ENCODE results near the gene B3GNT2. TPM values are rescaled to one million over a fixed set of nuclear protein-coding genes. Genes with fewer than 3 reads are reported as not detected.

B3GNT2 gene
- total and polyA plus RNA-seq, 2 donors (not counting 3 experiments of a cell fraction or from before 2014, with no cell fraction given), result 9.5 to 21.2 TPM

- H4K20me1 ChIP-seq (replicated peaks; ENCODE audit: control insufficient read depth, extremely low read depth, insufficient read depth, low read length), result no peaks in the 10 kb centered on the region
- no peak for DNase-seq (ENCODE audit: low read depth, low spot score)
- no peaks in the 10 kb centered on the region for H3K4me1 ChIP-seq (ENCODE audit: control insufficient read depth, extremely low read depth, insufficient read depth, low read length)
- CTCF ChIA-PET, result interaction anchor here (1.4 kb wide), 1 partner anchor 72 kb away, joined by 3 read pairs; no protein-coding TSS in a partner anchor
- BruUV-seq (replicated peaks), result no TSS peak
- TF ChIP-seq MAX (IDR thresholded peaks at IDR 0.05; ENCODE audit: insufficient read depth, insufficient read length) (no peak), CTCF (IDR thresholded peaks at IDR 0.05; ENCODE audit: extremely low read depth in 1 of 2, insufficient read depth in 1 of 2, low read depth in 1 of 2, low read length in 2 of 2) (no peak), POLR2A (IDR thresholded peaks at IDR 0.05; ENCODE audit: low read depth, low read length) (no peak), EZH2 (IDR thresholded peaks at IDR 0.05; ENCODE audit: borderline replicate concordance, low read depth, low read length, severe bottlenecking) (no peak), MYC (IDR thresholded peaks at IDR 0.05; ENCODE audit: low read depth, low read length) (no peak), FOS (IDR thresholded peaks at IDR 0.05; ENCODE audit: borderline replicate concordance, insufficient read depth, low read length) (no peak), GATA2 (IDR thresholded peaks at IDR 0.05; ENCODE audit: insufficient read depth, insufficient read length, low read depth, low read length) (no peak), JUN (IDR thresholded peaks at IDR 0.05; ENCODE audit: borderline replicate concordance, insufficient read depth, insufficient read length, low read depth) (no peak), POLR2AphosphoS5 (IDR thresholded peaks at IDR 0.05; ENCODE audit: insufficient read depth, low read depth, low read length) (no peak)
- H3K79me2 ChIP-seq (ENCODE audit: control insufficient read depth, insufficient read depth, low read length), result no peaks in the 10 kb centered on the region
- no peak overlapping the region for H3K4me3 ChIP-seq (replicated peaks in 1 of 3; ENCODE audit: insufficient read depth in 1 of 3, low read depth in 1 of 3, low read length in 3 of 3)
- H3K9me3 ChIP-seq (replicated peaks; ENCODE audit: control insufficient read depth, insufficient read depth, low read length), result no peaks in the 10 kb centered on the region
- H3K9ac ChIP-seq (replicated peaks; ENCODE audit: extremely low read depth, insufficient read depth, low read length), result no peak overlapping the region
- intact Hi-C loops (cut with micrococcal nuclease) (no loop called here), dilution Hi-C loops (cut with MboI; ENCODE audit: extremely low pct_ligation_motif_present, low sequenced_read_pairs) (no loop called here)
- no peaks in the 10 kb centered on the region for H3K36me3 ChIP-seq (ENCODE audit: control insufficient read depth in 2 of 2, extremely low read depth in 1 of 2, insufficient read depth in 2 of 2, low read length in 2 of 2)
- POLR2A ChIA-PET, result no interaction called here
- no peak overlapping the region for H2AFZ ChIP-seq (ENCODE audit: low read depth, low read length)
- no peaks in the 10 kb centered on the region for H3K9me1 ChIP-seq (replicated peaks; ENCODE audit: control insufficient read depth, extremely low read depth, insufficient read depth, low read length)
- H3K4me2 ChIP-seq (ENCODE audit: insufficient read depth, low read length), result no peak overlapping the region
- no peaks in the 10 kb centered on the region for H3K27me3 ChIP-seq (ENCODE audit: control insufficient read depth in 2 of 2, insufficient read depth in 2 of 2, low read length in 2 of 2)
- no peak for FAIRE-seq
- H3K27ac ChIP-seq (ENCODE audit: insufficient read depth, low read depth, low read length), result no peak overlapping the region
Measured at GRCh38 chr2:62236499-62236898, 40.6 kb downstream of the B3GNT2 start.
